ENCODE results near the gene CEACAM18.

Gene CEACAM18

GRCh38 chr19:51472607-51473006 is 5.7 kb upstream of the CEACAM18 start:
- no peak for TF ChIP-seq CTCF (conservative IDR thresholded peaks at IDR 0.05)
- no peak overlapping the region for H3K27ac ChIP-seq

GRCh38 chr19:51473009-51473707 is 5.2 kb upstream of the CEACAM18 start:
- H3K27ac ChIP-seq: no peak overlapping the region
- TF ChIP-seq CTCF (conservative IDR thresholded peaks at IDR 0.05): peak; percentile 97

GRCh38 chr19:51476164-51476563 is 2.2 kb upstream of the CEACAM18 start:
- TF ChIP-seq CTCF (conservative IDR thresholded peaks at IDR 0.05): no peak
- H3K27ac ChIP-seq: no peak overlapping the region

- TF ChIP-seq CTCF (conservative IDR thresholded peaks at IDR 0.05): no peak
- no peak overlapping the region for H3K27ac ChIP-seq
Measured at GRCh38 chr19:51477344-51477743, 995 bp upstream of the CEACAM18 start.

GRCh38 chr19:51479531-51480331 is 1.4 kb downstream of the CEACAM18 start:
- H3K27ac ChIP-seq: no peak overlapping the region
- TF ChIP-seq CTCF (conservative IDR thresholded peaks at IDR 0.05): no peak

GRCh38 chr19:51480590-51480989 is 2.3 kb downstream of the CEACAM18 start:
- no peak overlapping the region for H3K27ac ChIP-seq
- no peak for TF ChIP-seq CTCF (conservative IDR thresholded peaks at IDR 0.05)

- no peak overlapping the region for H3K27ac ChIP-seq
- no peak for TF ChIP-seq CTCF (conservative IDR thresholded peaks at IDR 0.05)
Measured at GRCh38 chr19:51485960-51486660, 7.8 kb downstream of the CEACAM18 start.
